Stimulated activated CD8-positive, alpha-beta memory T cell treated with anti-CD3 and anti-CD28 coated beads, Interleukin-7, amount 100 ng/mL, for 1 hour (primary cell): ENCODE measurements around the gene RAMP3.
"Not testable (repeated sequence)": the region's sequence is repeated elsewhere in the genome, so short reads cannot be mapped to it uniquely, and the experiment has no call there.

Source experiments
- DNase-seq, 2 donors: peaks; one replicate each; pipeline ENCODE4 v3.0.0-alpha.2; 2020; ENCODE audit warnings: low read depth in 2 of 2

The RAMP3 gene

DNA sequence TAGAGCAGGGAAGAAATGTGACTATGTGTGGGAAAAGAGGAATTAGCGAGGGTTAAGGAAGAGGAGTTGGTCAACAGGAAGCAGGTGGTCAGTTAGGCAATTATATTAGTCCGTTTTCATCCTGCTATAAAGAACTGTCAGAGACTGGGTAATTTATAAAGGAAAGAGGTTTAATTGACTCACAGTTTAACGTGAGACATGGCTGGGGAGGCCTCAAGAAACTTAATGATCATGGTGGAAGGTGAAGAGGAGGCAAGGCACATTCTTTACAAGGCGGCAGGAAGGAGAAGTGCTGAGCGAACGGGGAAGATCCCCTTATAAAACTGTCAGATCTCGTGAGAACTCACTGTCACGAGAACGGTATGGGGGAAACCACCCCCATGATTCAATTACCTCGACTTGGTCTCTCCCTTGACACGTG lies 35.0 kb downstream of the RAMP3 start:
- DNase-seq, result no peak

- no peak for DNase-seq
Observed at GRCh38 chr7:45193828-45194227, 36.2 kb downstream of the RAMP3 start.

DNA sequence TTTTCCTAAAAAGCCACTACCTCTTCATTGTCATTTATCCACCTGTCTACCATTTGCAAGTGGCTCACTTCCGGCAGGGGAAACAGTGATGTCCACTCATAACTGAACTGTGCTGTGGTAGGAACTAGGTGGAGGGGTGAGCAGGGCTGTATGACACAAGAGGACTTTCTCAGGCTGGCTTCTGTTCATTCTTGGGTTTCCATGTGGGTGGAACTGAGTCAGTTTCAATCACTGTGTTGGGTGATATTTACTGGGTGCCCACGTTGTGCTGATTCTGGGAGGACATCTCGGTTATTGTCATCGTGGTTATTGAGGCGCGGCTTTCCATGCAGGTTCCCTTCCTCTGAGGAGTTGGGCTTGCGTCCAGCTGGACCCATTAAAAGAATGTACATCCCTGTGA lies 38.8 kb downstream of the RAMP3 start:
- no peak for DNase-seq

DNA sequence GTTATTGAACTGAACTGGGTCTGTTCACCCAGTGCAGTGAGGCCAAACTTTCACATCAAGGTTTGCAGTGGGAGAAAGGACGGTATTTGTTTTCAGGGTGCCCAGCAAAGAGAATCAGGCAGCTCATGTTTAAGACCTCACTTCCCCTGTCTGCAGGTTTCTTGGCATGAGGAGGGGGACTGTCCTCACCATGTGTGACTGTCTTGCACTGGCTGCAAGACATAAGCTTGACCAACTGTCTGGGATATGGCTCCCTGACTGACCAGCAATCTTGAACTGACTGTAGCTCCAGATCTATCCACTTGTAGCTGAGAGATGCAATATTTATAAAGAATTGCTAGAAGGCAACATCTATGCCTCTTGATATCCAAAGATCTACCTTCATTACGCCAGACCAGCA lies 39.9 kb downstream of the RAMP3 start:
- DNase-seq, result no peak

DNA sequence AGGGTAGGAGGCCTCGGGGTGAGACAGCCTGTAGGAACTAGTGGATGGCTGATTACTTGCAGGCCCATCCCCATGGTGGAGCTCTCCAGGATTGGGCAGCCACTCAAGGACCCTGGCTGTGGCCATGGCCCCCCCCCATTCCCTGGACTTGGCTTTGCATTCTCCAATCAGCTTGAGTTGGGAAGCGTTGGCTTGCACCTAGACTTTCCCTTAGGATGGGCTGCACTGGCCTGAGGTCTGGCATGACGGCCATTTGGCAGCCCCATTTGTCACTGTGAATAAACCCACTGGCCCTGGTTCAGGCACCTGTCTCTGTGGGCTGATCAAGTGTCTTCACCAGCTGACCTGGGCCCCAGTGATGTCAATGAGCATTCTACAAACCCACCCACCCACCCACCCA lies 41.4 kb downstream of the RAMP3 start:
- no peak for DNase-seq

DNA sequence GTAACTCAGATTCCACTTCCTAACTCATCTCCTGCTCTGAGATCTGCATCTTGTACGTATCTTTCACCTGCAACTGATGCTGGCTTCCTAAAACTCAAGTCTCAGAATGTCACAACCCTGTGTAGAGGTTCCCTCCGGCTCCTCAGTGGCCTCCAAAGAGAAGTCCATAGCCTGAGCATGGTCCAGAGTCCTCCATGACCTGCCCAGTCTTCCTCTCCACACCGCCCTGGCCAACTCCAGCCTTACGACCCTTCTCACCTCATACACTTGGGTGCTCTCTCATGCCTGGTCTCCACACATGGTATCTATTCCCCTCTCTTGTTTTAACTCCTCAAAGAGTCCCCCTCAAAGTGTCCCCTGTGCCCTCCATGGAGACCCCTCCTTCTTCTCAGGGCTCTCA lies 41.9 kb downstream of the RAMP3 start:
- DNase-seq, result no peak

- DNase-seq, result no peak
Observed at GRCh38 chr7:45202625-45203024, 45.0 kb downstream of the RAMP3 start.

GRCh38 chr7:45203036-45203435 lies 45.4 kb downstream of the RAMP3 start:
- DNase-seq, result no peak

- no peak for DNase-seq
Observed at GRCh38 chr7:45203459-45203858, 45.9 kb downstream of the RAMP3 start.

GRCh38 chr7:45203936-45204445 lies 46.4 kb downstream of the RAMP3 start:
- DNase-seq, result no peak

DNA sequence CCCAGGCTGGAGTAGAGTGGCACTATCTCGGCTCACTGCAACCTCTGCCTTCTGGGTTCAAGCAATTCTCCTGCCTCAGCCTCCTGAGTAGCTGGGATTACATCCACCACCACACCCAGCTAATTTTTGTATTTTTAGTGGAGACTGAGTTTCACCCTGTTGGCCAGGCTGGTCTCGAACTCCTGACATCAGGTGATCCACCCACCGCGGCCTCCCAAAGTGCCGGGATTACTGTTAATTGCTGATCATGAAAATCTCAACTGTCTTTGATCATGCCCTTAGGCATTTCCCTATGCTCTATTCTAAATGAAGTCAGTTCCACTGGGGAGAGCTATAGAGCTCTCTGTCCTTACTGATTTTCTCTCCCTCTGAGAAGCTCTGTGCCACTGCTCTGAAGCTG lies 48.7 kb downstream of the RAMP3 start:
- not testable (repeated sequence) for DNase-seq

DNA sequence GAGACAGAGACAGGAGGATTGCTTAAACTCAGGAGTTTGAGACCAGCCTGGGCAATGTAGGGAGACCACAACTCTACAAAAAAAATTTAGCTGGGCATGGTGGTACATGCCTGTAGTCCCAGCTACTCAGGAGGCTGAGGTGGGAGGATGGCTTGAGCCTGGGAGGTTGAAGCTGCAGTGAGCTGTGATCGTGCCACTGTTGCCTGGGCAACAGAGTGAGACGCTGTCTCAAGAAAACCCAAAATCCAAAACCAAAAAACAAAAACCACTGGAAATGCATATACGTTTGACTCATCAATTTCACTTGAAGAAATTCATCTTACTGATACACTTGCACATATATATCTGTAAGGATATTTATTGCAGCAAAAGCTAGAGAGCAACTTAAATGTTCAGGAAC lies 52.3 kb downstream of the RAMP3 start:
- DNase-seq, result not testable (repeated sequence)

- no peak for DNase-seq
Observed at GRCh38 chr7:45211066-45211465, 53.5 kb downstream of the RAMP3 start.

DNA sequence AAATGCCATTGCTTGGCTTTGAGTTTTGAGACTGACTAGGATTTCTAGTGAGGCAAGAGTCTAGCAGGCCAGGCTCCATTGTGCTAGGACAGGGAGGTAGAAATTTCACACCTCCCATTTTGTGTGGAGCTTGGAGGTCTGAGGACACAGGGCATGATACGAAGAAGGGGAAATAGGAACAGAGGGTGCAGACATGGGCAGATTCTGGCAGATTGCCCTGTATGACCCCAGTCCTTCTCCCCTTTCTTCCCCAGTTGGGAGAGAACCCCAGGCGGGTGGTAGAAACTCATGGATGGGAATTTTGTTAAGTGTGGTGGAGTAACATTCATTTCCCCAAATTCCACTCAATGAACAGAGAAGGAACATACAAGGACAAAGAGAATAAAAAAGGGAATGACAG lies 54.4 kb downstream of the RAMP3 start:
- DNase-seq, result no peak

DNA sequence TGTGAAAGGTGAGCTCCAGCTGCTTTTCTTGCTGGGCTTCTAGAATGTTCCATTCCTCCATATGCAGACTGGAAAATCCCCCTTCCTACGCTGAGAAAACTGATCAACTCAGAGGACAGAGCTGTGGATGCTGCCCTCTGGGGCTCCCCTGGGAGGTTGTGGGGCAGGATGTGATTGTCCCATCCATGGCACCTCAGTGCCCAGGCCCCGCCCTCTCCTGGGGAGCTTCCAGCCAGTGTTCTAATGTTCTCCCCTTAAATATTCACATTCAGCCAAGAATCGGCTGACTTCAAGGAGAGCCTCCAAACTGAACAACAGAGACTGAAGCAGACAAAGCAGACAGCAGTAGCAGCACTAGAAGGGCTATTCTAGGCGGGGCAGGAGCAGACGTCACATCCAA lies 55.0 kb downstream of the RAMP3 start:
- no peak for DNase-seq

DNA sequence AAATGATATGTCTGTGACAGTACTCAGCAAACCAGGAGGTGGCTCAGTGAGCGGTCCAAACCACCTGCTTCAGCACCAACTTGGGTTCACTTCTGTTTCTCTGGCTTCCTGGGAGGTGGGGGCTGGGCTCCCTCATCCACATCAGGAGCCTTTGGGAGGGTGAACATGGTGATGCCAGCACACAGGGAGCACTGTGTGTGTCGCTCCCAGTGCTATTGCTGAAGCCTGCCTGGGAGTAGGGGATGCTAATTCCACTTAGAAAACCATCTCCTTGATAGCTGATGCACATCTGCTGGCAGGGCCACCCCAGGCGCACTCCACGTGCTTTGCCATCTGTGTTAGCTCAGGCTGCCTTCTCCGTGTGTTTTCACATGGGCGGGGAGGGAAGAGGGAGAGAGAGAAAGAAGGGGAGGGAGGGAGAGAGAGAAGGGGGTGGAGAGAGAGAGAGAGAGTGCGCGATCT lies 58.0 kb downstream of the RAMP3 start:
- DNase-seq, result no peak

DNA sequence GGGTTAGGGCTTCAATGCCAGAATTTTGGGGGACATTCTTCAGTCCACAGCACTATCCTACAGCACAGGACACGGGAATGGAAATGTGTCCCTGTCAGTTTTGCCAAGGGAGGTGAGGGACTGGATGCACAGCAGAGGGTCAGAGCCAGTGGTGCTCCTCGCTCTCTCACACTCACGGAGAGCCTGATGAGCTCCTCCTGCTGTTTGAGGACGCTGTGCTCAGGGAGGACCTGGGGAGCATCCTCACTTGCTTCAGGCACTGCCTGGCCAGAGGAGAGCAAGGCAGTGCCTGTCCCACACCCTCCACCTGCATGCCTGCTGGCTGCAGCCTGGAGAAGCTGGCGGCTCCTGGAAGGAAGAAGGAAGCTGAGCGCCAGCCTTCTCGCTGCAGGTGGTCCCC lies 58.6 kb downstream of the RAMP3 start:
- DNase-seq, result no peak

DNA sequence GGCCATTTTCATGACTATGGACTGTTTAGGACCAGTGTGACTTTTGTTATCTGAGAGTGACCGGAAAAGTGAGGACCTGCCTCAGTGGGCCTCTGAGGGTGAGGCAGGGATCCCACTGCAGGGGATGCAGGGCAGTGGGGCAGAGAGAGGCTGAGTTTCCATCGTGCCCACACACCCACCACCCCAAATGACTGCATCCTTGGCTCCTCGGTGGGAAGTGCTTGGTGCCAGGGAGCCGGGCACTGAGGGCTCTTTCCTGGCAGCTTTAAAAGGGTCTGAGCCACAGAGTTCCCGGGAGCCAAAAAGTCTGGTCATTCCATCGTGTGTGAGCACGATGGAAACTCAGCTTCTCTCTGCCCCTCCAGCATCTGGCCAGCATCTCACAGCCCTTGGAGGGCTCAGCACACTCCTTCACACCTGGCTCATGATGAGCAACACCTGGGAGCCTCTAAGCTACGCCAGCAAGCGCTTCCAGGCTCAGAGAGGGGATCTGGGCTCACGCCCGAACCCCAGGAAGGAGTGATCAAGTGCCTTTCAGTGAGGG lies 59.1 kb downstream of the RAMP3 start:
- no peak for DNase-seq

- no peak for DNase-seq
Observed at GRCh38 chr7:45217358-45217757, 59.8 kb downstream of the RAMP3 start.

- DNase-seq, result no peak
Observed at GRCh38 chr7:45219130-45219529, 61.5 kb downstream of the RAMP3 start.

DNA sequence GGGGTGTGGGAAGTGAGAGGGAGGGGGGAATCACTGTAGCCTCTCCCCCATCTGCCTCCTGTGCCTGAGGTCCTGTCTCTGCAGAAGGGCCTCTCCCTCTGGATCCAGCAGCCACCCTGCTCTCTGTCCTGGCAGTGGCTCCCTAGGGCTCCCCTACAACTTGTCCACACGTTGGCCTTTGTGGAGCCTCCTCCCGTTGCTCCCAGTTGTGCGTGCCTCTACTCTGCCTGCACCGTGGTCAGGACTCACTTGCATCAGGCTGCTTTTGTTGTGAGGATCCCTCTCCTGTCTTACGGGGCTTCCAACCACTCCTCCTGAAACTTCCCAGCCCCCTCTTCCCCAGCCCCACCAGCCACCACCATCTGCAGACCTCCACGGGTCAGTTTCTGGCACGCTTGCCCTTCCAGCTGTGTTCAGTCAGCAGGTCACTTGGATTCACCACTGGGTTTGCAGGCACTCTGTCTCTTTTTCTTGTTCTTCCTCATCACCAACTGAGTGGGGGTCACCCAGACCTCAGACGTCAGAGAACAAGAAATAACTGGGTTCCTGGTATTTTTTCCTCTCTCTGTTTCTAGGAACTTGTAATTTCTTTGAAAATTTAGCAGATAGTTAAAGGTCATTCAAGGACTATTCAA lies 62.3 kb downstream of the RAMP3 start:
- DNase-seq, result no peak

DNA sequence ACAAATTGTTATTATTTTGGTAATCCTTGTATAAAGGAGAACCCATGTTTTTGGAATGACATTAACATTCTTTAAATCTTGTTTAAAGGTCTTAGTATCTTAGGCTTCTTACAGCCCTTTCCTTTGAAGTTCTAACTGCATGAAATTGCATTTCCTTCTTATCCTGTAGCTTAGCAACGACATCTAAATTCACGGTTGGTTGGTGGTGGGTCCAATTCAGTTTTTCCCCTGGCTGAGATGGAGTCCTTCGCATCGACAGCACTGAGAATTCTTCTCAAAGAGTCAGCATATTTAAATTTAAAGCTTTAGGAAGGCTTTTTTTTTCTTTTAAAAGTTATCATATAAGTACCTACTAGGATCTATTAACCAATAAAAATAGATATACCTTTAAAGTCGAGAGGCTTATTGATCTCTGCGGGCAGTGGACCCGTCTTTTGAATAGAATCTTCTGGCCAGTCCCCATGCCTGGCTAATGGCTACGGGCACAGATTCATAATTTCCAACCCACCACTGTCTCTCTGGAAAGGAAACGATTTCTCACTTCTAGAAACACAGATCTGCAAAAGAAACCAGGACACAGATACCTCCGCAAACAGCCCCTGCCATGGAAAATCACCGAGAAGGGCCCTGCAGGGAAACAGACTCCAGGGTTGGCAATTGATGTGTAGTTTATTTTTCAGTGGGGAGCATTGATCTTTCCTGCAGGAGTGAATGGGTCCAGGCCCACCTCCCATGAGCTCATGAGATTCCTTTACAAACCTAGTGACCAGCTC lies 63.4 kb downstream of the RAMP3 start:
- DNase-seq, result no peak
